Esophagus muscularis mucosa (tissue), 4 donors: ENCODE measurements around the gene SLC5A1. TPM values are rescaled to one million over a fixed set of nuclear protein-coding genes. Genes with fewer than 3 reads are reported as not detected.

Experiments
- DNase-seq: peaks from one replicate; pipeline ENCODE4 v3.0.0-alpha.2; 2017; ENCODE audit errors: extremely low spot score
- H3K27ac ChIP-seq, 4 donors: fragments of 200-600 bp; sonication (generic); replicated peaks in 1 of 4; 1 replicate in 3 of 4; 2 replicates in 1 of 4; pipeline ENCODE4 v1.5.1; 2016 to 2019; ENCODE audit warnings: mild to moderate bottlenecking in 1 of 4
- H3K27me3 ChIP-seq, 4 donors: fragments of 200-600 bp; sonication (generic); one replicate each; pipeline versions ENCODE4 v1.5.1 to v1.6.0; 2016 to 2019
- H3K36me3 ChIP-seq, 4 donors: fragments of 200-600 bp; sonication (generic); one replicate each; pipeline ENCODE4 v1.5.1; 2016 to 2019
- H3K4me1 ChIP-seq, 4 donors: fragments of 200-600 bp; sonication (generic); one replicate each; pipeline ENCODE4 v1.5.1; 2016 to 2019
- H3K4me3 ChIP-seq, 4 donors: fragments of 200-600 bp; sonication (generic); 1 replicate in 2 of 4; 2 replicates in 2 of 4; pipeline ENCODE4 v1.5.1; 2016 to 2019; ENCODE audit warnings: mild to moderate bottlenecking in 4 of 4, moderate library complexity in 1 of 4
- H3K9me3 ChIP-seq, 4 donors: fragments of 200-600 bp; sonication (generic); 1 replicate in 3 of 4; 2 replicates in 1 of 4; pipeline ENCODE4 v1.5.1; 2016 to 2019
- EP300 ChIP-seq: sonication (generic); formaldehyde crosslinking; IDR thresholded peaks from one replicate; pipeline ENCODE4 v1.6.1; 2017; ENCODE audit warnings: antibody characterized with exemption
- POLR2A ChIP-seq: fragments of 450-650 bp; IDR thresholded peaks from one replicate; pipeline ENCODE4 v1.6.1; 2017; ENCODE audit warnings: antibody characterized with exemption, moderate library complexity, mild to moderate bottlenecking, low read depth
- POLR2AphosphoS5 ChIP-seq, 2 donors: sonication (generic); formaldehyde crosslinking; IDR thresholded peaks; one replicate each; pipeline ENCODE4 v1.6.1; 2017; ENCODE audit warnings: antibody characterized with exemption in 2 of 2
- WGBS: methylation state at CpG from one replicate; pipeline ENCODE4 v1.1.5; 2018; 5-methylcytosine and 5-hydroxymethylcytosine counted together
- intact Hi-C: fragments of 100-400 bp; cut with DNase I; formaldehyde crosslinking; loops from one replicate; pipeline ENCODE4 v1.15.1; 2023
- total RNA-seq, 4 donors: library from RNA; depleted of rRNA; stranded (reverse); fragments of >200 nt; gene quantifications; one replicate each; pipeline versions ENCODE4 v1.1.0 to v1.2.1, GENCODE V29; 2016
- TF ChIP-seq, protein P1 (sequence below), 3 experiments: fragments of 200-600 bp in 2 of 3; fragments of 450-650 bp in 1 of 3; sonication (generic) in 2 of 3; IDR thresholded peaks; one replicate each; pipeline ENCODE4 v1.5.1; 2017 to 2019; ENCODE audit warnings: antibody characterized with exemption in 3 of 3, mild to moderate bottlenecking in 2 of 3, moderate library complexity in 1 of 3

Gene SLC5A1
- total RNA-seq, 4 donors from 2014 or later = 0.11 TPM; not detected in 3

GRCh38 chr22:32052936-32053791 lies 10.1 kb downstream of the SLC5A1 start:
- Histone ChIP-seq H3K27me3 (no peaks in the 10 kb centered on the region), H3K9me3 (no peaks in the 10 kb centered on the region), H3K36me3 (no peaks in the 10 kb centered on the region), H3K4me1 (no peaks in the 10 kb centered on the region), H3K27ac (no peak overlapping the region), H3K4me3 (no peak overlapping the region)
- intact Hi-C loops = no loop called here
- TF ChIP-seq, protein P1, sequence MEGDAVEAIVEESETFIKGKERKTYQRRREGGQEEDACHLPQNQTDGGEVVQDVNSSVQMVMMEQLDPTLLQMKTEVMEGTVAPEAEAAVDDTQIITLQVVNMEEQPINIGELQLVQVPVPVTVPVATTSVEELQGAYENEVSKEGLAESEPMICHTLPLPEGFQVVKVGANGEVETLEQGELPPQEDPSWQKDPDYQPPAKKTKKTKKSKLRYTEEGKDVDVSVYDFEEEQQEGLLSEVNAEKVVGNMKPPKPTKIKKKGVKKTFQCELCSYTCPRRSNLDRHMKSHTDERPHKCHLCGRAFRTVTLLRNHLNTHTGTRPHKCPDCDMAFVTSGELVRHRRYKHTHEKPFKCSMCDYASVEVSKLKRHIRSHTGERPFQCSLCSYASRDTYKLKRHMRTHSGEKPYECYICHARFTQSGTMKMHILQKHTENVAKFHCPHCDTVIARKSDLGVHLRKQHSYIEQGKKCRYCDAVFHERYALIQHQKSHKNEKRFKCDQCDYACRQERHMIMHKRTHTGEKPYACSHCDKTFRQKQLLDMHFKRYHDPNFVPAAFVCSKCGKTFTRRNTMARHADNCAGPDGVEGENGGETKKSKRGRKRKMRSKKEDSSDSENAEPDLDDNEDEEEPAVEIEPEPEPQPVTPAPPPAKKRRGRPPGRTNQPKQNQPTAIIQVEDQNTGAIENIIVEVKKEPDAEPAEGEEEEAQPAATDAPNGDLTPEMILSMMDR (IDR thresholded peaks at IDR 0.05) = no peak
- TF ChIP-seq POLR2A = no peak
- no peak for TF ChIP-seq POLR2AphosphoS5 (IDR thresholded peaks at IDR 0.05)
- no peak for TF ChIP-seq EP300
- 75% methylated on average over 5 of the region's 5 CpGs for WGBS
- DNase-seq = no peak

- H3K4me1 ChIP-seq = no peaks in the 10 kb centered on the region
- DNase-seq = no peak
- no peaks in the 10 kb centered on the region for H3K36me3 ChIP-seq
- no peaks in the 10 kb centered on the region for H3K9me3 ChIP-seq
- WGBS = 66% methylated on average over 2 of the region's 2 CpGs
- no peaks in the 10 kb centered on the region for H3K27me3 ChIP-seq
- intact Hi-C loops = no loop called here
- TF ChIP-seq, protein P1 (IDR thresholded peaks at IDR 0.05) = no peak
- TF ChIP-seq POLR2A (no peak), EP300 (no peak), POLR2AphosphoS5 (IDR thresholded peaks at IDR 0.05) (no peak)
- H3K27ac ChIP-seq = no peak overlapping the region
- H3K4me3 ChIP-seq = no peak overlapping the region
These were observed 12.0 kb downstream of the SLC5A1 start for GRCh38 chr22:32055069-32055468.

DNA sequence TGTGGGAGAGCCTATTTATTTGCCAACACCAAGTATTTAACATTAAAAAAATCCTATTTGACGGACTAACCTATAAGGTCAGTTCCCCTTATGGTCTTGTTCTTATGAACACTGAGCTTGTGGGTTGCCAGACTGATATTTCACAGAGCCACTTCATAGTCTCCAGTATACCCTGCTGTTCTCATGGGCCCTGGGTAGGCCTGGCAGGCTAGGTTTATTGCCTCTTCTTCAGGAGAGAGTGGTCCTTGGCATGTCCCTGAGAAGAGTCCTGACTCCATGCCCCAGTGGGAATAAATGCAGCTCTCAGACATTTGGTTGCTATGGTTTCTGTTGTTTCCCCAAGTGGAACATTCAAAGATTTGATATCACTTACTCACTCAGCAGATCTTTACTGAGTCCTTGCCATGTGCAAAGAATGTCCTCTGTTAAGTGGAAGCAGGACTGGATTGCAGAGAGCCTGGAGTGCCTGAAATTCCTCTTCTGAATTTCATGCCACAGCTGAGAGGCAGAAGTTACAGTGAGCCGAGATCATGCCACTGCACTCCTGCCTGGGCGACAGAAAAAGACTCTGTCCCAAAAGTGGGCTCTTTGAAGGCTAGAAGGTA lies 15.7 kb downstream of the SLC5A1 start:
- intact Hi-C loops = no loop called here
- Histone ChIP-seq H3K9me3 (peaks cover 0 to 8% (median 4%) of the 10 kb centered on the region in 4 donors), H3K4me3 (no peak overlapping the region), H3K27ac (no peak overlapping the region), H3K36me3 (no peaks in the 10 kb centered on the region), H3K27me3 (peaks cover 0 to 4% (median 0%) of the 10 kb centered on the region in 4 donors), H3K4me1 (no peaks in the 10 kb centered on the region)
- TF ChIP-seq, protein P1 (IDR thresholded peaks at IDR 0.05) = no peak
- no peak for TF ChIP-seq POLR2AphosphoS5 (IDR thresholded peaks at IDR 0.05)
- no peak for TF ChIP-seq POLR2A
- TF ChIP-seq EP300 = no peak
- 62% methylated on average over 3 of the region's 3 CpGs for WGBS
- DNase-seq = no peak

- Histone ChIP-seq H3K4me3 (no peak overlapping the region), H3K36me3 (no peaks in the 10 kb centered on the region), H3K27me3 (peaks cover 0 to 4% (median 0%) of the 10 kb centered on the region in 4 donors), H3K9me3 (peaks cover 0 to 8% (median 4%) of the 10 kb centered on the region in 4 donors), H3K27ac (no peak overlapping the region), H3K4me1 (no peaks in the 10 kb centered on the region)
- WGBS = 74% methylated on average over 4 of the region's 4 CpGs
- intact Hi-C loops = no loop called here
- TF ChIP-seq POLR2A = no peak
- no peak for TF ChIP-seq EP300
- no peak for TF ChIP-seq POLR2AphosphoS5 (IDR thresholded peaks at IDR 0.05)
- TF ChIP-seq, protein P1 (IDR thresholded peaks at IDR 0.05) = no peak
- DNase-seq = no peak
These were observed 16.4 kb downstream of the SLC5A1 start for GRCh38 chr22:32059426-32059825.
